ENCODE data around the gene SMIM33. TPM values are rescaled to one million over a fixed set of nuclear protein-coding genes. Genes with fewer than 3 reads are reported as not detected.
"Not testable (repeated sequence)": the region's sequence is repeated elsewhere in the genome, so short reads cannot be mapped to it uniquely, and the experiment has no call there.

SMIM33 gene
- total RNA-seq, 1 experiment from 2014 or later: not detected

DNA sequence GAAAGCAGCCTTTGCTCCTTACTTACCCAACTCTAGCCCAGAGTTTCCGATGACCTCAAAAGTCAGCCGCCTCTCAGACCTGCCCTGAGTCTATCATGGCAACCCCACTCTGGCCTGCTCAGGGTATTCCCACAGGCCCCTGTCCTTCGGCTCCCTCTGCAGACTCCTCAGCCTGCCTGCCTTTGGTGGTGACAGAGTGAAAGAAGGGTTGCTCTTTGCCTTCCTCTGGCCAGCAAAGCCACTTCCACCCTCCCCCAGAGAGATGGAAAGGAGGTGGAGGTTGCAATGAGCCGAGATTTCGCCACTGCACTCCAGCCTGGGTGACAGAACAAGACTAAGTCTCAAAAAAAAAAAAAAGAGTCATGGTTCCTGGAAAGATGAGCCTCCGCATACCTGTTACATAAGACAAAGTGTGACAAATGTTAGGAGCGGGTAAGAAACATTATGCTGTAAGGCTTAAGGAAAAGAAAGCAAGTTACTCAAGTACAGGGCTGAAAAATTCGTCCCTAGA is 2.3 kb upstream of the SMIM33 start:
- Histone ChIP-seq H3K4me1 (peaks cover 15% of the 10 kb centered on the region; the same call in 1 of the 2 replicates), H3K36me3 (no peaks in the 10 kb centered on the region), H3K27ac (no peak overlapping the region), H3K9me3 (replicated peaks) (no peaks in the 10 kb centered on the region), H3K4me3 (no peak overlapping the region), H3K27me3 (no peaks in the 10 kb centered on the region)
- no peak for DNase-seq

DNA sequence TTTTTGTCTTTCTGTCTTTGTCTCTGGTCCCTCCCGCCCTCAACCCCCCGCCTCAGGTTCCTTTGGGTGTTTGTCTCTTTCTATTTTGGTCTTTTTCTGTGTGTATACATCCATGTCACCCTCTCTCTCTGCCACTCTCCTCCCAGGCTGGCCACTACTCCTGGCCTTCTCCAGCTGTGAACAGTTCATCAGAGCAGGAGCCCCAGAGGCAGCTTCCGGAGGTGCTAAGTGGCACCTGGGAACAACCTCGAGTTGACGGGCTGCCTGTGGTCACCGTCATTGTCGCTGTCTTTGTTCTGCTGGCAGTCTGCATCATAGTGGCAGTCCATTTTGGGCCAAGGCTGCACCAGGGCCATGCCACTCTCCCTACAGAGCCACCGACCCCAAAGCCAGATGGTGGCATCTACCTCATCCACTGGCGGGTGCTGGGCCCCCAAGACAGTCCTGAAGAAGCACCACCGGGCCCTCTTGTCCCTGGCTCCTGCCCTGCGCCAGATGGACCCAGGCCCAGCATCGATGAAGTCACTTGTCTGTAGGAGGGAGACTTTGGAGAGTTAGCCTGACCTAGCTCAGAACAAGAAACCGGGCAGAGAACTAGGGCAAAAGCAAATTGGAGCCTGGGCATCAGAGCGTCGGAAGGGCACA is 1.7 kb downstream of the SMIM33 start:
- DNase-seq: no peak
- no peaks in the 10 kb centered on the region for H3K36me3 ChIP-seq
- no peak overlapping the region; the same call in 1 of the 2 replicates for H3K27ac ChIP-seq
- H3K4me1 ChIP-seq: peaks cover 21% of the 10 kb centered on the region; the same call in 1 of the 2 replicates
- no peaks in the 10 kb centered on the region for H3K9me3 ChIP-seq (replicated peaks)
- H3K27me3 ChIP-seq: no peaks in the 10 kb centered on the region
- no peak overlapping the region for H3K4me3 ChIP-seq

DNA sequence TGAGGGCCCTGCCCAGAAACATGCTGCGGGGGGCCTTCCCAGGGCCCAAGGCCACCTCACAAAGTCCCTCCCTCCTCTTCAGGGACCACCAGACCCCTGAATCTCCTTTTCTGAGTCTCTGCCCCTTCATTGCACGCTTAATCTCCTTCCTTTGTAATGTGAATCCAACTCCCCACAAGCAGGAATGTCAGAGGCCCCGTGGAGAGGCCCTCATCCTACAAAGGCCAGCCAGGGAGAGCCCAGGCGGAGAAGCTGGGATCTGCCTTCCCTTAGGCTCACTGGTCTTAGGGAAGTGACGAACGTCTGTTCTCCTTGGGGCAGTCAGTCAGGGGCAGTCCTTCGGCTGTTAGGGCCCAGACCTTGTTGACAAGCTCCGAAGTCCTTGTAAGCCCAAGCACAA is 2.3 kb downstream of the SMIM33 start:
- H3K4me3 ChIP-seq: no peak overlapping the region
- H3K4me1 ChIP-seq: peaks cover 21% of the 10 kb centered on the region; the same call in 1 of the 2 replicates

DNA sequence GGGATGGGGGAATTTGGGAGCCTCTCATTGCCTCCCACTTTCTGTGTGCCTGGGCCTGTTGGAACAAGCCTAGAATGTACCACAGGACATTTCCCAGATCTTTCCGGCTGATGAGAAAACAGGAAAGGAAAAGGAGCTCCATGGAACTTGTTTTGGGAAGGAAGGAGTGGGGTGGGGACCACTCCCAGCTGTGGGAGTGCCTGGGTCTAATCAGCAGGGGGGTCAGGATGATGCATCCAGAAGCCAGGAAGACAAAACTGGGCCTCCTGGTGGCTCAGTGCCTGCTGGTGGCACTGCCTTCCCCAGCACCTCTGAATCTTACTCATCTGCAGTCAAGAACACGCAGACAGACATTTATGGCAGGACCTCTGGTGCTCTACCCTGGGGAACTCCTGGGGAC is 2.8 kb downstream of the SMIM33 start:
- H3K36me3 ChIP-seq: no peaks in the 10 kb centered on the region
- peak overlapping the region; percentile 28; the same call in 1 of the 2 replicates for H3K27ac ChIP-seq
- DNase-seq: peak; percentile 31 to 53
- H3K4me3 ChIP-seq: no peak overlapping the region
- no peaks in the 10 kb centered on the region for H3K27me3 ChIP-seq
- H3K9me3 ChIP-seq (replicated peaks): no peaks in the 10 kb centered on the region
- H3K4me1 ChIP-seq: peaks cover 20% of the 10 kb centered on the region; the same call in 1 of the 2 replicates

More for the DNA sequence above, 2.3 kb downstream of the SMIM33 start:
- no peaks in the 10 kb centered on the region for H3K36me3 ChIP-seq
- no peaks in the 10 kb centered on the region for H3K27me3 ChIP-seq
- peak overlapping the region; percentile 28; the same call in 1 of the 2 replicates for H3K27ac ChIP-seq
- DNase-seq: peak; percentile 62 to 69
- H3K9me3 ChIP-seq (replicated peaks): no peaks in the 10 kb centered on the region

DNA sequence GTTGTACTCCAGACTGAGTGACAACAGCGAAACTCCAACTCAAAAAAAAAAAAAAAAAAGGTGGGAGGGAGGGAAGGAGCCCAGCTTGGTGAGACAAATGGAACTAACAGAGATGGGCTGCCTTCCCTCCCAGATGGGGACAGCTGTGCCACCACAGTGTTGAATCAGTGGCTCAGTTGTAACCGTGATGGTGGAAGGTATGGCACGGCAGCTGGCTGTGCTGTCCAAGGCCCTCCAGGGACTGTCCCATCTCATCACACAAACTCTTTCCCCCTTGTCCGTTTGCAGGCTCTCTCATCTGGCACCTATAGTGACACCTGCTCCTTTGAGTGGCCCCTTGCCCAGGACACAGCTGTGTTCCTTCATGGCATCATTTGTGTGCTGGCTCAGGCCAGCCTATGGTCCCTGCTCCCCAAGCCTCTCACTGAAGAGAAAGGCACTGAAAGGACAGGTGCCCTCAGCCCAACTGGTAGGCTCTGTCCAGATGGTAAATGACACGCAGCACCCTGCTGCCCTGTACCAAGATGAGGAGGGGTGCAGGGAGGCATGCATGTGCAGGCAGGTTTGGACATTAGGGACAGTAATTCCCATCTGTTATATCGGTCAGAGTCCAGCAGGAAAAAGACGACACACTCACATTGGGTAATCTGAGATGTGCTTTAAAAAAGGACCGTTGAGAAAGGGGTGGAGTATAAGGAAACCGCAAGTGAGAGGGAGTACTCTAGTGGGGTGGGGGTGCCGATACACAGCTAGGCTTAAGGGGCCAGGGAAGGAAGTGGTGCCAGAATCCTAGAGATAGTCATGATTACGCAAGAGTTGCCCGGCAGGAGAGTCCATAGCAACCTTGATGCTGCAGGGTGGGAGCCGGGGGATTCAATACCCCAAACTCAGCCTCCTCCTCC is 4.3 kb downstream of the SMIM33 start:
- H3K4me3 ChIP-seq: no peak overlapping the region
- no peaks in the 10 kb centered on the region for H3K9me3 ChIP-seq (replicated peaks)
- H3K27ac ChIP-seq: no peak overlapping the region
- H3K36me3 ChIP-seq: no peaks in the 10 kb centered on the region
- H3K27me3 ChIP-seq: no peaks in the 10 kb centered on the region
- H3K4me1 ChIP-seq: peaks cover 19% of the 10 kb centered on the region
- no peak for DNase-seq

DNA sequence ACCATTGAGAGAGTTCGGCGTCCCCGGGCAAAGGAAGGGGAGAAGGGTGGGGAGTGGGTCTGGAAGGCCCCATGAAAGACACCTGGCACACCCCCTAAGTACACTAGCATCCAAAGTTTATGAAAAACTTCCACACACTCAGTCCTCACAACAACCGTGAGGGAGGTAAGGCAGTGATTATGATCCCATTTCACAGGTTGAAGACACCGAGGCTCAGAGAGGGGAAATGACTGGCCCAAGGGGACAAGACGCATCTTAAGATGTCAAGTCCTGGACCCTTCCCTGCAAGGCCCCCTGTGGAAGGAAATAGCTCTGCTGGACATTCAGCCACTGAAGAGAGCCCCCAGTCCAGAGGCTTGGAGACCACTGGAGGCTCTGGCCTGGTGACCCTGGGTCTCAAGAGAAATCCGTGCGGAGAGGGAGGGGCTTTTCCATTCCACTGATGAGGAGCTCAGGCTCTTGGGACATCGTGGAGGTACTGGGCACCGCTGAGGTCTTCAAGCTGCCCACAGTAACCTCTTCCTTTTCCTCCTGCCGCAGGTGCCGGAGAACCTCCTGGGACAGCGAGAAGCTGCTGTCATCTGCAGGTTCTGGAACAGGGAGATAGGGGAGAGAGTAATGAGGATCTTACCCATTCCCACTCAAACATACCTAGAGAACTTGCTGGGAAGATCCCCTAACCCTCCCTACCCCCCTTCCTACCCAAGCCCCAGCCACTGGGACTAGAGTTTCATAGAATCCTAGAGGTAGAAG is 5.2 kb downstream of the SMIM33 start:
- no peaks in the 10 kb centered on the region for H3K27me3 ChIP-seq
- no peak overlapping the region for H3K27ac ChIP-seq
- DNase-seq: no peak
- H3K9me3 ChIP-seq (replicated peaks): no peaks in the 10 kb centered on the region
- H3K4me3 ChIP-seq: no peak overlapping the region
- H3K4me1 ChIP-seq: peaks cover 28% of the 10 kb centered on the region
- H3K36me3 ChIP-seq: no peaks in the 10 kb centered on the region

DNA sequence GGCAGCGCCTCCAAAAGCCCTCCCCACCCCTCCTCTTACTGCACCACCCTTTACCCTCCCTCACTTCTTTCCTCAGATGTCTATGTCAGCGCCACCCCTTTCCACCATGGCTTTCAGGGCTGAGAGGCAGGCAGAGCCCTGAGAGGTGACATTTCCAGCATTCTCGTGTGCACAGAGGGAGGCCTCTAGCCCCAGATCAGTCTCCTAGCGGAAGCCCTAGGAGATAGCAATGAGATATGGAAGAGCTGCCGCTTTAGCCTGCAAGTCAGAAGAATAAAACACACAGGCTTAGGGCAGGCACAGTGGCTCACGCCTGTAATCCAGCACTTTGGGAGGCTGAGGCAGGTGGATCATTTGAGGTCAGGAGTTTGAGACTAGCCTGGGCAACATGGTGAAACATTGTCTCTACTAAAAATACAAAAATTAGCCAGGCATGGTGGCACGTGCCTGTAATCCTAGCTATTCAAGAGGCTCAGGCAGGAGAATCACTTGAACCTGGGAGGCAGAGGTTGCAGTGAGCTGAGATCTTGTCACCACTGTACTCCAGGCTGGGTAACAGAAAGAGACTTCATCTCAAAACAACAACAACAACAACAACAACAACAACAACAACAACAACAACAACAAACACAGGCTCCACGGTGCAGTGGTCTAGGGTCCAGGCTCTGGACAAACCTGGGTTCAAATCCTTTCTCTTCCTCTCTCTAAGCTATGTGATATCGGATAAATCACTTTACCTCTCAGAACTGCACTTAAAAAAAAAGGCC is 8.0 kb downstream of the SMIM33 start:
- not testable (repeated sequence) for H3K27ac ChIP-seq; H3K27me3 ChIP-seq; DNase-seq; H3K36me3 ChIP-seq; H3K4me3 ChIP-seq; H3K9me3 ChIP-seq (replicated peaks)
- peaks cover 25% of the 10 kb centered on the region for H3K4me1 ChIP-seq

DNA sequence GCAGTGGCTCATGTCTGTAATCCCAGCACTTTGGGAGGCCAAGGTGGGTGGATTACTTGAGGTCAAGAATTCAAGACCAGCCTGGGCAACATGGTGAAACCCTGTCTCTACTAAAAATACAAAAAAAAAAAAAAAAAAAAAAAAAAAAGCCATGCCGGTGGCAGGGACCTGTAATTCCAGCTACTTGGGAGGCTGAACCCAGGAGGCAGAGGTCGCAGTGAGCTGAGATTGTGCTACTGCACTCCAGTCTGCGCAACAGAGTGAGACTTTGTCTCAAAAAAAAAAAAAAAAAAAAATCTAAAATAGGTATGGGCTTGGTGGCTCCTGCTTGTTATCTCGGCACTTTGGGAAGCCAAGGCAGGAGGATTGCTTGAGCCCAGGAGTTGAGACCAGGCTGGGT is 8.9 kb downstream of the SMIM33 start:
- DNase-seq; H3K27me3 ChIP-seq; H3K27ac ChIP-seq; H3K4me3 ChIP-seq; H3K9me3 ChIP-seq (replicated peaks); H3K36me3 ChIP-seq: not testable (repeated sequence)
- H3K4me1 ChIP-seq: peaks cover 23% of the 10 kb centered on the region

DNA sequence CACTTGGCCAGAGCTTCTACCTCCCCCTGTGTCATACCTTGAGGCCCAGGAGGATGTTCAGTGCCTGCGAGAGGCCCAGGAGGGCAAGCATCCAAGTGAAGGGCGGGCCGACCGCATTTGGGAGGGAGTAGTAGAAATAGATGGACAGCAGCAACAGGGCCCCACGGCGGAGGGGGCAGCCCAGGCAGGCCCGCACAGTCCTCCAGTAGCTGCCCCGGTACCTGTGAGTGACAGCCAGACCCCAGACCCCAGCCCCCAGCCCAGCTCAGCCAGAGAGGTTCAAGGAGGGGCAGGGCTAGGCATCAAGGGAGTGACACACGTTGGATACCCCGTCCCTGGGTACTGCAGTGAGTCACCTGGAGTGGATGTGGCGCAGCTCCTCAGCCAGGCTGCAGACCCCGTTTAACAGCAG is 10.3 kb downstream of the SMIM33 start:
- peaks cover 23% of the 10 kb centered on the region for H3K4me1 ChIP-seq
- peak; percentile 82 to 83 for DNase-seq
- no peaks in the 10 kb centered on the region for H3K36me3 ChIP-seq

DNA sequence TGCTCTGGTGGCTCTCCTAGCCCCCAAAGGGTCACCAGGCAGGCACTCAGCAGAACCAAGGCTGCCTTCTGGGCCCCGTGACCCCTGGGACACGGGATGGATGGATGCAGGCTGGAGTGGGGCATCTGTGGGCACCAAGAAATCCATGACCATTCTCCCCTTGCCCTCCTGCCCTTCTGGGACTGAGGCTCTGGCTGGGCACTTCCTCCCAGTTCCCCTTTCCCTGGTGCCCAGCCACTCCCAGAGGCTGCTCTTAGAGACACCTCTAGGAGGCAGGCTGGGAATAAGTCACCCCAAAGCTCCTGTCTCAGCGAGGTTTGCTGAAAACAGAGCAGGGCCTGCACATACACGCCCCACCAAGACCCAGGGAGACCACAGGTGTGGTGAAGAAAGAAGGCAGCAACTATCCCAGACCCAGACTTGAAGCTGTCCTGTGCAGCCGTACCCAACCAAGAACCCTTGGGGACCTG is 10.8 kb downstream of the SMIM33 start:
- Histone ChIP-seq H3K4me3 (peak overlapping the region; percentile 53), H3K36me3 (no peaks in the 10 kb centered on the region), H3K9me3 (replicated peaks) (no peaks in the 10 kb centered on the region), H3K27ac (peak overlapping the region; percentile 50), H3K27me3 (no peaks in the 10 kb centered on the region), H3K4me1 (peaks cover 23% of the 10 kb centered on the region)
- DNase-seq: peak; percentile 37 to 60

More for the DNA sequence above, 10.3 kb downstream of the SMIM33 start:
- Histone ChIP-seq H3K9me3 (replicated peaks) (no peaks in the 10 kb centered on the region), H3K4me3 (peak overlapping the region; percentile 53), H3K27ac (peak overlapping the region; percentile 50), H3K27me3 (no peaks in the 10 kb centered on the region)

DNA sequence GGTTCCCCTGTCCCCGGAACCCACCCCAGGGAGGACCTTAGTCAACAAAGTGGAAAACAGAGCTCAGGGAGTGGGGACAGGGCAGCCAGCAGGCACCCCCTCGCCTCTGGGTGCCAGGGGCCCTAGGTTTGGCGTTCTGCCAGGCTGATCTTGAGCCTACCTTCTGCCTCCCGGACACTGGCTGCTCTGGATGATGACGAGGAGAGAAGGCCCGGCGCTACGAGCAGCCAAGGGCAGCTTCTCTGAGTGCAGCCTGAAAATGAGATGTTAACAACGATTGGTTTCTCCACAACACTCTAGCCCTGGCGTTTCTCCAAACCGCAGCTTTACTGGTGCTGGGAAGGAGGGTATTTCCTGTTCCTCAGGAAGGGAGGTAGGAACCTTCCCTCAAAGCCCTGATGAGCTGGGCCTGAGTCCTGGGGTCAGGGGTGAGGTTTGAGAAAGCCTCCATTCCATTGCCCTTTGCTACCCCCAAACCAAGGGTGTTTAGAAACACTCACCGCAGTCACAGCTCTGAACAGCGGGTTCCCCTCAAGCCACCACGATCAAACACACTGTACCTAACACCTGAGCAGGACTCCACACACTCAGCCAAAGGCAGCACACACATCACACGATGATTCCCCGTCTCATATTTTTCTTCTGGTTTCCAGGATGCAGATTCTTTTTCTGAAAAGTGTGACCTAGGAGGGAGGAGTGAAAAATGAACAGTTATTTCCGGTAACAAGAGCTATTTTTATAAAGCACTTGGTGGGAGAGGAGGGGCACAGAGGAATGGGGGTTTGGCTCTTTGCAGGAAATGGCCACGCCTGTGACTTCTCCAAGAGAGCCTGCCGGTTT is 11.5 kb downstream of the SMIM33 start, which contains the start of gene STING1:
STING1 (minus strand) TSS at position 709 of the 840 bp plus-strand sequence. CDS start 1,054 bp downstream, outside the sequence.
- peak; percentile 95 to 98 for DNase-seq
- Histone ChIP-seq H3K4me1 (peaks cover 23% of the 10 kb centered on the region), H3K27me3 (no peaks in the 10 kb centered on the region), H3K4me3 (peak within 1 kb of the TSS; percentile 53), H3K27ac (peak within 1 kb of the TSS; percentile 50), H3K9me3 (replicated peaks) (no peaks in the 10 kb centered on the region), H3K36me3 (no peaks in the 10 kb centered on the region)

DNA sequence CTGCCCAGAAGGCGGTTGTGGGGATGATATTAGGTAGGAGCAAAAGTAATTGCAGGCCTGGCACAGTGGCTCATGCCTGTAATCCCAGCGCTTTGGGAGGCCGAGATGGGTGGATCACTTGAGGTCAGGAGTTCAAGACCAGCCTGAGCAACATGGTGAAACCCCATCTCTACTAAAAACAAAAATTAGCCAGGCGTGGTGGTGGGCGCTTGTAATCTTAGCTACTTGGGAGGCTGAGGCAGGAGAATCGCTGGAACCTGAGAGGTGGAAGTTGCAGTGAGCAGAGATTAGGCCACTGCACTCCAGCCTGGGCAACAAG is 12.0 kb downstream of the SMIM33 start:
- H3K4me1 ChIP-seq: peaks cover 23% of the 10 kb centered on the region
- DNase-seq; H3K27me3 ChIP-seq; H3K9me3 ChIP-seq (replicated peaks); H3K27ac ChIP-seq; H3K36me3 ChIP-seq: not testable (repeated sequence)
- peak overlapping the region; percentile 53 for H3K4me3 ChIP-seq

DNA sequence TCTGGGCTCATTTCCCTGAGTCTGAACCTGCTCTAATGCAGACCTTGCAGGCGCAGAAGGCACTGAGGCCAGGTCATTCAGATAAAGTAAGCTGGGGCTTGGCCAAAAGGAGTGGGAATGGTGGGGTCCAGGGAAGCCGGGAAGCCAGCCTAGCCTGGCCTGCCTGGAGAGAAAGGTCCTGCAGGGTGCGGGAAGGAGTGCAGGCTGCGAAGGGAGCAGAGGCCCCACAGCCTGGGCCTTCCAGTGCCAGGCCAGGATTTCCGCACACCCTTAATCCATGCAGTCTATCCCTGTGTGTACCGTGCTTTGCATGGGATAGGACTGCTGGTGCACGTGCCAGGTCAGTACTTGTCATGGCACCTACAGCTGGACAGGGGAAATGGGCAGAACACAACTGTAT is 15.4 kb downstream of the SMIM33 start:
- H3K4me3 ChIP-seq: no peak overlapping the region
- no peaks in the 10 kb centered on the region for H3K9me3 ChIP-seq (replicated peaks)
- no peak overlapping the region for H3K27ac ChIP-seq
- H3K4me1 ChIP-seq: peaks cover 16% of the 10 kb centered on the region; the same call in 1 of the 2 replicates
- H3K36me3 ChIP-seq: no peaks in the 10 kb centered on the region
- peak in 1 of 2 experiments; percentile 31 for DNase-seq
- no peaks in the 10 kb centered on the region for H3K27me3 ChIP-seq
